Measurements from ENCODE around the gene PLCL1. TPM values are rescaled to one million over a fixed set of nuclear protein-coding genes. Genes with fewer than 3 reads are reported as not detected.

Gene PLCL1
- total and polyA plus RNA-seq, 10 of the 15 experiments (the other 5 are each of a cell fraction or from before 2014, with no cell fraction given): 0.03 to 1.5 (median 0.22) TPM

DNA sequence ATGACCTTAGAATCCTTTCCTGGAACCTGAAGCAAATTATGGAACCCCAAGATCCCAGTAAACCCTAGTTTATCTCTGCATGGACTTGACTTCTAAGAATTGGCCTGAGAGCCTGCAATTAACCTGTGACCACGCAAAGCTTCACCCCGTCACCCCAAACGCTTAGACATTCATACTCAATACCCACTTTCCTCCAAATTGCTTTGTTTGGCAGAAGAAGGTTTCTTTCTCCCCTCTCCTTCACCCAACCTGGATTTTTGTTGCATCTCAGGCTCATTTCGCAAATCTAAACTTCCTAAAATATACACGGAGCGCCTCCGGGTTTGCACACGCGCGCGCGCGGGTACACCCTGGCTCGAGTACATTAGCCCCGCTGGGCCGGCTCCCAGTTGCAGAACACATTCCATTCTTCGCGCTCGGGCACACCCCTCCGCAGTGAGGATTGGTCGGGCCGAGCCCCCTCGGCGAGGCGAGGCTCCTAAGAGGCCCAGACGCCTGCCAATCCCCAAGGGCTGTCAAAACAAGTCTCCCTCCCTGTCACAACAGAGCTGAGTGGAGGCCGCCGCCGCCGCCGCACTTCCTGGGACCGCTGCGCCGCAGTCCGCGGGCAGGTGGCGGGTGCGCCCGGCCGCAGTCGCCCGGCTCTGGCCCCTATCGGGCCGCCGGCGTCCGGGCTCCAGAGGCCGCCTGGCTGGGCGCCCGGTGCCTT, at the start of gene PLCL1 (continued):
- no peak for TF ChIP-seq ZBTB4 (CRISPR knock-in tag; IDR thresholded peaks at IDR 0.05)
- TF ChIP-seq SMC3 (IDR thresholded peaks at IDR 0.05; ENCODE audit: borderline replicate concordance, low read length): 0 out of 2 replicates have a peak, but pooled peaks have one; percentile 4
- TF ChIP-seq, protein P1, sequence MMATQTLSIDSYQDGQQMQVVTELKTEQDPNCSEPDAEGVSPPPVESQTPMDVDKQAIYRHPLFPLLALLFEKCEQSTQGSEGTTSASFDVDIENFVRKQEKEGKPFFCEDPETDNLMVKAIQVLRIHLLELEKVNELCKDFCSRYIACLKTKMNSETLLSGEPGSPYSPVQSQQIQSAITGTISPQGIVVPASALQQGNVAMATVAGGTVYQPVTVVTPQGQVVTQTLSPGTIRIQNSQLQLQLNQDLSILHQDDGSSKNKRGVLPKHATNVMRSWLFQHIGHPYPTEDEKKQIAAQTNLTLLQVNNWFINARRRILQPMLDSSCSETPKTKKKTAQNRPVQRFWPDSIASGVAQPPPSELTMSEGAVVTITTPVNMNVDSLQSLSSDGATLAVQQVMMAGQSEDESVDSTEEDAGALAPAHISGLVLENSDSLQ (IDR thresholded peaks at IDR 0.05): peak; percentile 98
- no peak for TF ChIP-seq ZNF274 (IDR thresholded peaks at IDR 0.05; ENCODE audit: insufficient read depth, insufficient read length)
- TF ChIP-seq SP1 (IDR thresholded peaks at IDR 0.05; ENCODE audit: low read depth, low read length): peak; percentile 96
- TF ChIP-seq, protein P2, sequence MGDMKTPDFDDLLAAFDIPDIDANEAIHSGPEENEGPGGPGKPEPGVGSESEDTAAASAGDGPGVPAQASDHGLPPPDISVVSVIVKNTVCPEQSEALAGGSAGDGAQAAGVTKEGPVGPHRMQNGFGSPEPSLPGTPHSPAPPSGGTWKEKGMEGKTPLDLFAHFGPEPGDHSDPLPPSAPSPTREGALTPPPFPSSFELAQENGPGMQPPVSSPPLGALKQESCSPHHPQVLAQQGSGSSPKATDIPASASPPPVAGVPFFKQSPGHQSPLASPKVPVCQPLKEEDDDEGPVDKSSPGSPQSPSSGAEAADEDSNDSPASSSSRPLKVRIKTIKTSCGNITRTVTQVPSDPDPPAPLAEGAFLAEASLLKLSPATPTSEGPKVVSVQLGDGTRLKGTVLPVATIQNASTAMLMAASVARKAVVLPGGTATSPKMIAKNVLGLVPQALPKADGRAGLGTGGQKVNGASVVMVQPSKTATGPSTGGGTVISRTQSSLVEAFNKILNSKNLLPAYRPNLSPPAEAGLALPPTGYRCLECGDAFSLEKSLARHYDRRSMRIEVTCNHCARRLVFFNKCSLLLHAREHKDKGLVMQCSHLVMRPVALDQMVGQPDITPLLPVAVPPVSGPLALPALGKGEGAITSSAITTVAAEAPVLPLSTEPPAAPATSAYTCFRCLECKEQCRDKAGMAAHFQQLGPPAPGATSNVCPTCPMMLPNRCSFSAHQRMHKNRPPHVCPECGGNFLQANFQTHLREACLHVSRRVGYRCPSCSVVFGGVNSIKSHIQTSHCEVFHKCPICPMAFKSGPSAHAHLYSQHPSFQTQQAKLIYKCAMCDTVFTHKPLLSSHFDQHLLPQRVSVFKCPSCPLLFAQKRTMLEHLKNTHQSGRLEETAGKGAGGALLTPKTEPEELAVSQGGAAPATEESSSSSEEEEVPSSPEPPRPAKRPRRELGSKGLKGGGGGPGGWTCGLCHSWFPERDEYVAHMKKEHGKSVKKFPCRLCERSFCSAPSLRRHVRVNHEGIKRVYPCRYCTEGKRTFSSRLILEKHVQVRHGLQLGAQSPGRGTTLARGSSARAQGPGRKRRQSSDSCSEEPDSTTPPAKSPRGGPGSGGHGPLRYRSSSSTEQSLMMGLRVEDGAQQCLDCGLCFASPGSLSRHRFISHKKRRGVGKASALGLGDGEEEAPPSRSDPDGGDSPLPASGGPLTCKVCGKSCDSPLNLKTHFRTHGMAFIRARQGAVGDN (IDR thresholded peaks at IDR 0.05): no peak
- no peak for TF ChIP-seq ZZZ3 (IDR thresholded peaks at IDR 0.05; ENCODE audit: control insufficient read depth, insufficient read length, low read depth)
- TF ChIP-seq, protein P3, sequence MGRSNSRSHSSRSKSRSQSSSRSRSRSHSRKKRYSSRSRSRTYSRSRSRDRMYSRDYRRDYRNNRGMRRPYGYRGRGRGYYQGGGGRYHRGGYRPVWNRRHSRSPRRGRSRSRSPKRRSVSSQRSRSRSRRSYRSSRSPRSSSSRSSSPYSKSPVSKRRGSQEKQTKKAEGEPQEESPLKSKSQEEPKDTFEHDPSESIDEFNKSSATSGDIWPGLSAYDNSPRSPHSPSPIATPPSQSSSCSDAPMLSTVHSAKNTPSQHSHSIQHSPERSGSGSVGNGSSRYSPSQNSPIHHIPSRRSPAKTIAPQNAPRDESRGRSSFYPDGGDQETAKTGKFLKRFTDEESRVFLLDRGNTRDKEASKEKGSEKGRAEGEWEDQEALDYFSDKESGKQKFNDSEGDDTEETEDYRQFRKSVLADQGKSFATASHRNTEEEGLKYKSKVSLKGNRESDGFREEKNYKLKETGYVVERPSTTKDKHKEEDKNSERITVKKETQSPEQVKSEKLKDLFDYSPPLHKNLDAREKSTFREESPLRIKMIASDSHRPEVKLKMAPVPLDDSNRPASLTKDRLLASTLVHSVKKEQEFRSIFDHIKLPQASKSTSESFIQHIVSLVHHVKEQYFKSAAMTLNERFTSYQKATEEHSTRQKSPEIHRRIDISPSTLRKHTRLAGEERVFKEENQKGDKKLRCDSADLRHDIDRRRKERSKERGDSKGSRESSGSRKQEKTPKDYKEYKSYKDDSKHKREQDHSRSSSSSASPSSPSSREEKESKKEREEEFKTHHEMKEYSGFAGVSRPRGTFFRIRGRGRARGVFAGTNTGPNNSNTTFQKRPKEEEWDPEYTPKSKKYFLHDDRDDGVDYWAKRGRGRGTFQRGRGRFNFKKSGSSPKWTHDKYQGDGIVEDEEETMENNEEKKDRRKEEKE (IDR thresholded peaks at IDR 0.05): no peak
- no peak for TF ChIP-seq CREB1 (IDR thresholded peaks at IDR 0.05; ENCODE audit: low read depth)
- no peak for TF ChIP-seq SMAD5 (IDR thresholded peaks at IDR 0.05; ENCODE audit: low read depth)
- TF ChIP-seq ZNF217 (IDR thresholded peaks at IDR 0.05): 0 out of 2 replicates have a peak, but pooled peaks have one; percentile 36
- TF ChIP-seq, protein P4, sequence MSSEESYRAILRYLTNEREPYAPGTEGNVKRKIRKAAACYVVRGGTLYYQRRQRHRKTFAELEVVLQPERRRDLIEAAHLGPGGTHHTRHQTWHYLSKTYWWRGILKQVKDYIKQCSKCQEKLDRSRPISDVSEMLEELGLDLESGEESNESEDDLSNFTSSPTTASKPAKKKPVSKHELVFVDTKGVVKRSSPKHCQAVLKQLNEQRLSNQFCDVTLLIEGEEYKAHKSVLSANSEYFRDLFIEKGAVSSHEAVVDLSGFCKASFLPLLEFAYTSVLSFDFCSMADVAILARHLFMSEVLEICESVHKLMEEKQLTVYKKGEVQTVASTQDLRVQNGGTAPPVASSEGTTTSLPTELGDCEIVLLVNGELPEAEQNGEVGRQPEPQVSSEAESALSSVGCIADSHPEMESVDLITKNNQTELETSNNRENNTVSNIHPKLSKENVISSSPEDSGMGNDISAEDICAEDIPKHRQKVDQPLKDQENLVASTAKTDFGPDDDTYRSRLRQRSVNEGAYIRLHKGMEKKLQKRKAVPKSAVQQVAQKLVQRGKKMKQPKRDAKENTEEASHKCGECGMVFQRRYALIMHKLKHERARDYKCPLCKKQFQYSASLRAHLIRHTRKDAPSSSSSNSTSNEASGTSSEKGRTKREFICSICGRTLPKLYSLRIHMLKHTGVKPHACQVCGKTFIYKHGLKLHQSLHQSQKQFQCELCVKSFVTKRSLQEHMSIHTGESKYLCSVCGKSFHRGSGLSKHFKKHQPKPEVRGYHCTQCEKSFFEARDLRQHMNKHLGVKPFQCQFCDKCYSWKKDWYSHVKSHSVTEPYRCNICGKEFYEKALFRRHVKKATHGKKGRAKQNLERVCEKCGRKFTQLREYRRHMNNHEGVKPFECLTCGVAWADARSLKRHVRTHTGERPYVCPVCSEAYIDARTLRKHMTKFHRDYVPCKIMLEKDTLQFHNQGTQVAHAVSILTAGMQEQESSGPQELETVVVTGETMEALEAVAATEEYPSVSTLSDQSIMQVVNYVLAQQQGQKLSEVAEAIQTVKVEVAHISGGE (CRISPR knock-in tag; IDR thresholded peaks at IDR 0.05): no peak
- no peak for TF ChIP-seq NFXL1 (IDR thresholded peaks at IDR 0.05; ENCODE audit: borderline replicate concordance)
